GM12878 (cell line): ENCODE results near the gene CDC16. TPM values are rescaled to one million over a fixed set of nuclear protein-coding genes. Genes with fewer than 3 reads are reported as not detected.

Experiments
- ATAC-seq: fragments of 200-7000 bp; cut with Tn5 transposase; 3 replicates; pipeline ENCODE4 v1.9.1; 2020; ENCODE audit warnings: mild to moderate bottlenecking, moderate library complexity
- BruUV-seq: library from RNA; stranded (reverse); fragments of 400-500 nt; replicated peaks from 2 replicates; lab custom pipeline; 2021; lab: Mats Ljungman, UMichigan
- CTCF ChIA-PET: fragments of 300-600 bp; sonication (Branson Sonifier 250); formaldehyde crosslinking; extraction: SDS; loops from one replicate; lab custom pipeline; 2021; ENCODE audit warnings: inconsistent platforms; lab: Yijun Ruan, JAX
- POLR2A ChIA-PET: fragments of 350-600 bp; formaldehyde crosslinking; extraction: SDS; loops from one replicate; lab custom pipeline; 2021; ENCODE audit warnings: inconsistent platforms; lab: Charles Lee
- RAD21 ChIA-PET: fragments of 300-600 bp; sonication (Branson Sonifier 250); formaldehyde crosslinking; loops from one replicate; lab custom pipeline; 2023; ENCODE audit warnings: antibody characterized with exemption; ENCODE audit not compliant: unreplicated experiment; lab: Charles Lee
- SMC1A ChIA-PET: fragments of 300-600 bp; sonication (Branson Sonifier 250); formaldehyde crosslinking; loops from one replicate; lab custom pipeline; 2023; ENCODE audit not compliant: unreplicated experiment, uncharacterized antibody; lab: Charles Lee
- DNase-seq: peaks from one replicate; pipeline ENCODE4 v3.0.0-alpha.2; 2011; ENCODE audit warnings: low read depth, low spot score
- FAIRE-seq: peaks from 3 replicates; lab custom pipeline; 2011; peaks lifted over from hg19 to GRCh38; lab: Jason Lieb, UNC
- H2AFZ ChIP-seq: 2 replicates; pipeline ENCODE4 v1.6.0; 2011; ENCODE audit warnings: low read depth, low read length, control low read depth; ENCODE audit not compliant: control insufficient read depth
- H3K27ac ChIP-seq: 2 replicates; pipeline ENCODE4 v1.5.1; 2011; ENCODE audit warnings: control low read depth; ENCODE audit not compliant: control insufficient read depth, insufficient read depth
- H3K27me3 ChIP-seq, 2 experiments: replicated peaks in 1 of 2; 2 replicates each; pipeline versions ENCODE4 v1.6.0 to v1.6.1; 2011; ENCODE audit warnings: low read length in 1 of 2; ENCODE audit not compliant: control insufficient read depth in 2 of 2, insufficient read depth in 2 of 2
- H3K36me3 ChIP-seq, 2 experiments: 2 replicates each; pipeline ENCODE4 v1.5.1; 2011; ENCODE audit warnings: low read length in 1 of 2; ENCODE audit not compliant: control insufficient read depth in 2 of 2, insufficient read depth in 2 of 2
- H3K4me1 ChIP-seq: 2 replicates; pipeline ENCODE4 v1.6.1; 2011; ENCODE audit warnings: mild to moderate bottlenecking, low read length, moderate library complexity, mixed read lengths; ENCODE audit not compliant: control insufficient read depth, insufficient read depth
- H3K4me2 ChIP-seq: 2 replicates; pipeline ENCODE4 v1.6.0; 2011; ENCODE audit warnings: control low read depth; ENCODE audit not compliant: control insufficient read depth, insufficient read depth
- H3K4me3 ChIP-seq: fragments of 200-600 bp; sonication (generic); 2 replicates; pipeline ENCODE4 v1.5.1; 2016
- H3K79me2 ChIP-seq: 2 replicates; pipeline ENCODE4 v1.6.0; 2011; ENCODE audit warnings: low read length; ENCODE audit not compliant: control insufficient read depth, insufficient read depth
- H3K9ac ChIP-seq: 2 replicates; pipeline ENCODE4 v1.8.0; 2011; ENCODE audit warnings: low read length, control low read depth, mixed read lengths; ENCODE audit not compliant: control insufficient read depth, insufficient read depth
- H3K9me3 ChIP-seq: replicated peaks from 3 replicates; pipeline ENCODE4 v1.5.1; 2011; ENCODE audit warnings: mild to moderate bottlenecking, low read length; ENCODE audit not compliant: control insufficient read depth, insufficient read depth
- H4K20me1 ChIP-seq: 2 replicates; pipeline ENCODE4 v1.6.0; 2011; ENCODE audit not compliant: control insufficient read depth, insufficient read depth
- ATF3 ChIP-seq: IDR thresholded peaks from 2 replicates; pipeline ENCODE4 v1.6.1; 2011; ENCODE audit warnings: low read depth, mild to moderate bottlenecking, low read length, moderate library complexity, borderline replicate concordance; ENCODE audit errors: extremely low read depth
- CREB1 ChIP-seq: IDR thresholded peaks from 2 replicates; pipeline ENCODE4 v1.6.1; 2012; ENCODE audit warnings: low read depth, mild to moderate bottlenecking, inconsistent platforms
- ESRRA ChIP-seq: IDR thresholded peaks from 2 replicates; pipeline ENCODE4 v1.6.1; 2012; ENCODE audit warnings: mild to moderate bottlenecking, low read length, improper control_type of control experiment
- POLR2AphosphoS2 ChIP-seq: IDR thresholded peaks from 2 replicates; pipeline ENCODE4 v1.6.1; 2011; ENCODE audit warnings: low read depth, mild to moderate bottlenecking, low read length, improper control_type of control experiment, moderate library complexity
- RAD51 ChIP-seq: fragments of 450-650 bp; IDR thresholded peaks from 2 replicates; pipeline ENCODE4 v1.6.1; 2016; ENCODE audit warnings: moderate library complexity, mild to moderate bottlenecking, inconsistent platforms
- RCOR1 ChIP-seq: conservative IDR thresholded peaks from 2 replicates; pipeline ENCODE4 v1.6.1; 2012; ENCODE audit warnings: low read depth, low read length, improper control_type of control experiment
- USF1 ChIP-seq: IDR thresholded peaks from 2 replicates; pipeline ENCODE4 v1.6.1; 2011; ENCODE audit warnings: borderline replicate concordance, low read depth, mild to moderate bottlenecking, moderate library complexity, mixed read lengths, low read length; ENCODE audit not compliant: insufficient read depth; ENCODE audit errors: extremely low read length
- WRNIP1 ChIP-seq: IDR thresholded peaks from 2 replicates; pipeline ENCODE4 v1.6.1; 2011; ENCODE audit warnings: low read depth, low read length, improper control_type of control experiment, borderline replicate concordance
- ZBTB33 ChIP-seq: fragments of 450-650 bp; IDR thresholded peaks from 2 replicates; pipeline ENCODE4 v1.6.1; 2017; ENCODE audit warnings: mild to moderate bottlenecking
- ZNF24 ChIP-seq: fragments of 450-650 bp; IDR thresholded peaks from 2 replicates; pipeline ENCODE4 v1.6.1; 2017; ENCODE audit warnings: antibody characterized with exemption, mild to moderate bottlenecking
- WGBS: methylation state at CpG from one replicate; pipeline ENCODE4 v1.1.6; 2016; ENCODE audit warnings: low lambda C conversion rate; ENCODE audit not compliant: insufficient replicate concordance, insufficient coverage; ENCODE audit errors: missing lambda C conversion rate; 5-methylcytosine and 5-hydroxymethylcytosine counted together
- in situ Hi-C: fragments of 300-500 bp; cut with MboI; formaldehyde crosslinking; loops from 9 replicates; pipeline ENCODE4 v1.14.3; 2018; ENCODE audit warnings: mixed read lengths
- intact Hi-C: fragments of 100-400 bp; cut with micrococcal nuclease; formaldehyde crosslinking; loops from one replicate; pipeline ENCODE4 v1.14.2; 2022; ENCODE audit not compliant: unreplicated experiment
- polyA plus RNA-seq, 11 experiments: library from polyadenylated mRNA; depleted of rRNA in 4 of 11; unstranded in 6 of 11; stranded (reverse) in 5 of 11; fragments of >200 nt; fragmentation: Nextera tagmentation in 4 of 11; fragmentation: Illumina TruSeq in 1 of 11; extraction: Ambion mirVana in 4 of 11; extraction: Trizol in 1 of 11; gene quantifications; 1 replicate in 1 of 11; 2 replicates in 10 of 11; pipeline versions ENCODE4 v1.2.1 to v1.2.3, GENCODE V29; 2011 to 2016; ENCODE audit warnings: inconsistent platforms in 2 of 11, missing spikeins in 2 of 11, low read depth in 1 of 11
- total RNA-seq, 4 experiments: library from RNA; depleted of rRNA in 3 of 4; stranded (reverse); fragments of >200 nt in 3 of 4; fragmentation: Illumina TruSeq in 1 of 4; extraction: Trizol in 1 of 4; gene quantifications; 2 replicates each; pipeline versions ENCODE4 v1.2.1 to v1.2.3, GENCODE V29; 2013 to 2021

Gene CDC16
- total and polyA plus RNA-seq, 10 of the 15 experiments (the other 5 are each of a cell fraction or from before 2014, with no cell fraction given) = 15.4 to 92.9 (median 31.4) TPM

GRCh38 chr13:114257014-114257413, 22.3 kb downstream of the CDC16 start:
- BruUV-seq = no TSS peak
- Histone ChIP-seq H3K4me2 (no peak overlapping the region), H3K79me2 (no peaks in the 10 kb centered on the region), H3K27ac (no peak overlapping the region), H3K36me3 (peaks cover 3 to 48% of the 10 kb centered on the region in 2 experiments), H2AFZ (no peak overlapping the region), H3K4me1 (peaks cover 25% of the 10 kb centered on the region), H3K9me3 (no peaks in the 10 kb centered on the region), H3K4me3 (no peak overlapping the region), H3K27me3 (no peaks in the 10 kb centered on the region), H3K9ac (no peak overlapping the region), H4K20me1 (no peaks in the 10 kb centered on the region)
- ATAC-seq (no peak), DNase-seq (no peak), FAIRE-seq (no peak)
- POLR2A ChIA-PET = no interaction called here
- intact Hi-C loops = no loop called here
- 99% methylated on average over 4 of the region's 4 CpGs for WGBS
- RAD21 ChIA-PET = no interaction called here
- SMC1A ChIA-PET = interaction anchor here (0.5 to 1.3 kb wide), 3 partner anchors 8 to 82 kb away, joined by 3 to 4 read pairs (median 3); no protein-coding TSS in a partner anchor
- in situ Hi-C loops = no loop called here
- CTCF ChIA-PET = interaction anchor here (0.6 kb wide), 1 partner anchor 23 kb away, joined by 3 read pairs; no protein-coding TSS in a partner anchor
- TF ChIP-seq RCOR1 (no peak), CREB1 (no peak), RAD51 (no peak)

GRCh38 chr13:114258589-114258988, 23.9 kb downstream of the CDC16 start:
- no peak for TF ChIP-seq ATF3
- TF ChIP-seq USF1 = no peak
- TF ChIP-seq ESRRA = no peak
- no peak for TF ChIP-seq ZBTB33
- no peak for TF ChIP-seq ZNF24
- no peak for TF ChIP-seq POLR2AphosphoS2
- no peak for TF ChIP-seq WRNIP1
- no peak overlapping the region for H3K27ac ChIP-seq
- BruUV-seq = no TSS peak
- peaks cover 2% of the 10 kb centered on the region; the same call in 1 of the 2 replicates for H3K79me2 ChIP-seq
- ChIA-PET POLR2A (no interaction called here), SMC1A (interaction anchor here (0.6 to 1.4 kb wide), 3 partner anchors 9 to 82 kb away, joined by 3 to 4 read pairs (median 3); no protein-coding TSS in a partner anchor), CTCF (interaction anchor here (1.2 to 1.9 kb wide), 2 partner anchors 9 to 21 kb away, joined by 4 read pairs; no protein-coding TSS in a partner anchor), RAD21 (no interaction called here)
- ATAC-seq (no peak), FAIRE-seq (no peak), DNase-seq (no peak)
- 98% methylated on average over 8 of the region's 8 CpGs for WGBS
- in situ Hi-C loops = no loop called here
- intact Hi-C loops = no loop called here
- H3K4me3 ChIP-seq = no peak overlapping the region
- no peak overlapping the region for H3K4me2 ChIP-seq
- no peaks in the 10 kb centered on the region for H4K20me1 ChIP-seq
- no peaks in the 10 kb centered on the region for H3K27me3 ChIP-seq
- H3K9ac ChIP-seq = no peak overlapping the region
- peaks cover 40% of the 10 kb centered on the region for H3K4me1 ChIP-seq
- no peak overlapping the region for H2AFZ ChIP-seq
- peaks cover 4 to 44% of the 10 kb centered on the region in 2 experiments for H3K36me3 ChIP-seq
- no peaks in the 10 kb centered on the region for H3K9me3 ChIP-seq
